Measurements from ENCODE around the gene EIF5.
"Not testable (repeated sequence)": the region's sequence is repeated elsewhere in the genome, so short reads cannot be mapped to it uniquely, and the experiment has no call there.

EIF5 gene

DNA sequence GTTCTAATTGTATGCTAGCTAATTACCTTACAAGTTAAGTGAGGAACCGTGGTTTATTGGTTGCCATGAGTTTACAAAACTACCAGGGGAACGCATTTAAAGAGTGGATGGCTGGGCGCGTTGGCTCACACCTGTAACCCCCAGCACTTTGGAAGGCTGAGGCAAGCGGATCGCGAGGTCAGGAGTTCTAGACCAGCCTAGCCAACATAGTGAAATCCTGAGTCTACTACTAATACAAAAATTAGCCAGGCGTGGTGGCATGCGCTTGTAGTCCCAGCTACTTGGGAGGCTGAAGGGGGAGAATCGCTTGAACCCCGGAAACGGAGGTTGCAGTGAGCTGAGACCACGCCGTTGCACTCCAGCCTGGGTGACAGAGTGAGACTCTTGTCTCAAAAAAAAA is 2.2 kb downstream of the EIF5 start:
- no peak for DNase-seq (ENCODE audit: low read depth)

DNA sequence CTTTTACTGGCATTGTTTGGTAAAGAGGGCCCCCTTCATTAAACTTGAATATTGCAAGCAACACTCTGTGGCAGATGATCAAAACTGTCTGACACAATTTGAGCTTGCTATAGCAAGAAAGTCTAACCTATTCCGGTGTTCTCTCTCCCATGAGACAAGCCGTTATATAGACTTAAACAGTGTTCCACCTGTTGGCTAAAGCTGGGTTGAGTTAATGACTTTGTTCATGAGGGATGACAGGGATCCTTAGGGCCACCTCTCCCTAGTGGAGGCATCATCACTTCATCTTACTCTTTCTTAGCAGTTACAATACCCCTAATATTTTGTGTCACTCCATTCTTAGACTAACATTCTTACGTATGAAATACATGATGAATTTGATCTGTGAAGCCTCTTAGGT is 3.8 kb downstream of the EIF5 start:
- DNase-seq (ENCODE audit: low read depth): no peak

DNA sequence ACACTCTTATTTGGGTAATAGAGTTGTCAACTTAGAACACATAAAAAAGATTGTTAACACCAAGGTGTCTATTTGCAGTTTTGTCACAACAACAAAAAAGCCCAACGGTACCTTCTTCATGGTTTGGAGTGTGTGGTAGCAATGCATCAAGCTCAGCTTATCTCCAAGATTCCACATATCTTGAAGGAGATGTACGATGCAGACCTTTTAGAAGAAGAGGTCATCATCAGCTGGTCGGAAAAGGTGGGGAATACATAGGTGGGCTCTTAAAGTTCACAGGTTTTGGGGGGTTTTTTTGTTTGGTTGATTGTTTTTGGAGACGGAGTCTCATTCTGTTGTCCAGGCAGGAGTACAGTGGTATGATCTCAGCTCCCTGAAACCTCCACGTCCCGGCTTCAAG is 5.5 kb downstream of the EIF5 start:
- no peak for DNase-seq (ENCODE audit: low read depth)

DNA sequence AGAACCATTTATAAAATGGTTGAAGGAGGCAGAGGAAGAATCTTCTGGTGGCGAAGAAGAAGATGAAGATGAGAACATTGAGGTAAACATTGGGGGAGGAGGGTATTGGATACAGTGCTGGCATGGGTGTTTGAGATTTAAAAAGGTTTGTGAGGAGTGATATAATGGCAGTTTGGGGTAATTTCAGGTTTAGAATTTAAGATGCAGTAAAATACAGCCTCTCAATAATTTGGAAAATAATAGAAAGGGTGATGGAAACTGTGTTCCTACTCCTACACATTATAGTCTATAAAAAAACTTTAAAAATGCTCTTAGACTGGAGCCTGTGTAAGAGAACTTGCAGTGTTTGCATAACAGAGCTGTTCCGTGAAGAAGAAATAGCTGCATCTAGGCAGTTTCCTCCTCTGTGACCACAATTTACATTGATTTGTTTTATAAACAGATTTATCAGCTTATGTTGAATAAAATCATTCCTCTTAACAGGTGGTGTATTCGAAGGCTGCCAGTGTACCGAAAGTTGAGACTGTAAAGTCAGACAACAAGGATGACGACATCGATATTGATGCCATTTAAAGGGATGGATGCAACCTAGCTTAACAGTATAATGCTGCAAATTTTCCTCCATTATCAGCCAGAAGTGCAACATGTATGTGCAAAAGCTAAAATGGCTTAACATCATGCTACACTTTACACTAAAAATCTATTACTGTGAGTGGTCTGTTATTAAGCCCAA is 6.6 kb downstream of the EIF5 start:
- no peak for DNase-seq (ENCODE audit: low read depth)

DNA sequence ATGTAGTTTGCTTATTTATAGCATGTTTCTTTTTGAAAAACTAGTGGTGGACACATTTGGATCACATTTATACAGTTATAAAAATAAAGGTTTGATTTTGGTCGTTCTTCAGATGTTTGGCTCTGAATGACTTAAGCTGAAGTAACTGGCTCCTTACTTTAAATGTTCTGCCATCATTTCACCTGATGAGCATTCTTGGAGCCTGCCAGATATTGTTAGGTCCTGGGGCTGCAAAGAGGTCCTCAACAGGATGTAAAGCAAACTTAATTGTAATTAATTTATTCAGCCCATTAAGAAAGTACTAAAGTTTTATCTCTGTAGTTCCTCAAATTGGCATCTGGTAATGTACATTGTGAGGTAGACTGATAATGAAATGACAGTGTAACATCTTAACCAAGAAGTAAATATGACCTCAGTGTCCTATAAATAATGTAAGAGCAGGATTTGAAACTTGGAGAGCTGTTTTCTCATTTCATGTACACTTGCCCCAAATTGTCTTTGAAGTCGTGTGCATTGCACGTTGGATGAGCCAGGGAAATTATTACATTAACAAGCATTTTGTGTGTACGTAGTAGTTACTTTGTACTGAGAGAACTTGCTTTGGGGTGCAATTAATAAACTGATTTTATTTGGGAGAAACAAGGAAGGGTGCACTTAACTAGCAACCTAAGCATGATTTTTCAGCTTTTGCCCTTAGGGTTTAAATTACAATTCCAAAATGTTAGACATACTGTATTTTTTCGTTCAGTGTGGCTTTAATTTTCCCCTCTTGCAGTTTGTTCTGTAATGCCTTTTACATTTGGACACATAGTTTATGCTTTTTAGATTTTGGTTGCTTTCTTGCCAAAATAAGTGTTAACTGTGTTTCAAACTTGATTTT is 7.5 kb downstream of the EIF5 start:
- DNase-seq (ENCODE audit: low read depth): no peak

DNA sequence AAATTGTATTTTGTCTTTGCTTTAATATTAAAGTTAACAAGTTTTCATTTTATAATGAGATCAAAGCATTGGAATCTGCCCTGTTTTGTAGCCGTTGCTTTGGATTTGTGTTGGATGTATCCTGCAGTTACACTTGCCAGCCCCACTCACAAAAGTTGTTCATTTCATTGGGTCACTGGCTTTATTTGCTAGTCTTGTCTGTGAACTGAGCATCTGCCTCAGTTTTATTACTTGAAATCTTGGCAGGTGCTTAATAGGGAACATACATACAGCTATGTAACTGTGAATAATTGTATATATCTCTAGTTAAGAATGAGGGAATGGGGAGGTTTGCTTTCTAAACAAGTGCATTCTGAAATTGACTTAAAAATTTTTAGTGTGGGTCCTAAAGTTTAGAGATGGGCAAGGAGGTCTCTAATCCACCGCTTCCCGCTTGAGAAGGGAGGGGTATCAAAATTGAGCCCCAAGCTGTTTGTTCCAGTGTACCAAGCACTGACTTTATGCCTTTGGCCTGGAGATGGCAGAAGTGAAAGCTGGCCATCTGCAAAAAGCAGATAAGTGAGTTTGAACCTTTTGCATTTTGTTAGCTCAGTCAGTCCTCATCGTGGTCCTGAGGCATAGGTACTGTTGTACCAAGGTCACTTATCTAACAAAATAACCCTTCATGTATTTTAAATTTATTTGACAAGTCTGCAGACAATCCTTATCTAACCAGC is 9.3 kb downstream of the EIF5 start:
- DNase-seq (ENCODE audit: low read depth): no peak

DNA sequence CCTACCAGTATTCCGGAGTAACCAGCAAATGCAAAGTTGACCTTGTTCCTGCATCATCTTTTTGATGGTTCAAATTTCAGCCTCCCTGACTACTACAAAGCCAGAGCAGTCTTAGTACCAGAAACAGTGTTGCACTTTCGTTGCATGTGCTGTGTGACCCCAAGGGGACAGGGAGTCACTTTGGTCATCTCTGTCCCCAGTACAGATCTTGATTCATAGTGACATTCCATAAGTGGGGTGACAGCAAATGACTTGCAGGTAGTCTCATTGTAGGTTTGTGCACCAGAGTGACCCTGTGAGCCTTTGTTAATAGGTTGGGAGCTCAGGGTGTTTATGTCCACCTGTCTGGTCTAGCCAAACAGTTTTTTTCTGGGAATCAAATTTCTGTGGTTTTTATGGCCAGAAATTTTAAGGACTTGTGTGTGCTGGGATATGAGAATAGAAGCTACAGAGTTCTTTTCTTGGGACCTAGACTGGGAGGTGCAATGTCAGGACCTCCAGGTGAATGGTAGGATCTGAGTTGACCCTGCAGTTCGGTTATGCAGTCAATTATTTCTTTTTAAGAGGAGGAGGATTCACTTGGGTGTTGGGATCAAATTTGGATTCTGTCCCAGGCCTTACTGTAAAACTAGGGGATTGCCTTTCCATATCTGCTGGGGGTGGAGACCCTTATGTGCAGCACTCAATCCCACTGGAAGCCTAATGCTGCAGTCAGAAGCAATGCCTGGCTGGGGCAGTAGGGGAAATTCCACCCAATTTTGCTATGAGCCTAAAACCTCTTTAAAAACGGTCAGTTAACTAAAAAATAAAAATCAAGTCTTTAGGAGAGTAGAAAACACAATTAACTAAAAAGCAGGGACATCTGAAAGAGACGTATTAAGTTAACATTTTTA is 10.1 kb downstream of the EIF5 start:
- no peak for DNase-seq (ENCODE audit: low read depth)

DNA sequence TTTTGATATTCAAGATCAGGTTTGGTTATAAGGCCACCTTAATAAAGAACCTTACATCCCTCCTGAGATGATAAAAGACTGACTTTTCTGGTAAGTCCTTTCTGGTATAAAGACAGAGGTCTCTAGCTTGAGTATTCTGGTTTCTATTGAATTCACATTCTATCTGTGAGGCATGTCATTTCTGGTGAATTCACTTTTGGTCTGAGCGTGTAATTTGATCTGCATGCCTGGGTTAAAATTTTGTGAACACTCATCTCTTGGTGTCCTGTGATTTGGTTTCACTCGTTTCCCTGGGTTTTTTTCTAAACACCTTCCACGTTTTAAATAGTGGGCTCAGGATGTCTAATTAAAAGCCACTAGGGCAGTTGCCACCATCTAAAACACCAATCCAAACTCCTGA is 12.2 kb downstream of the EIF5 start:
- DNase-seq (ENCODE audit: low read depth): no peak

DNA sequence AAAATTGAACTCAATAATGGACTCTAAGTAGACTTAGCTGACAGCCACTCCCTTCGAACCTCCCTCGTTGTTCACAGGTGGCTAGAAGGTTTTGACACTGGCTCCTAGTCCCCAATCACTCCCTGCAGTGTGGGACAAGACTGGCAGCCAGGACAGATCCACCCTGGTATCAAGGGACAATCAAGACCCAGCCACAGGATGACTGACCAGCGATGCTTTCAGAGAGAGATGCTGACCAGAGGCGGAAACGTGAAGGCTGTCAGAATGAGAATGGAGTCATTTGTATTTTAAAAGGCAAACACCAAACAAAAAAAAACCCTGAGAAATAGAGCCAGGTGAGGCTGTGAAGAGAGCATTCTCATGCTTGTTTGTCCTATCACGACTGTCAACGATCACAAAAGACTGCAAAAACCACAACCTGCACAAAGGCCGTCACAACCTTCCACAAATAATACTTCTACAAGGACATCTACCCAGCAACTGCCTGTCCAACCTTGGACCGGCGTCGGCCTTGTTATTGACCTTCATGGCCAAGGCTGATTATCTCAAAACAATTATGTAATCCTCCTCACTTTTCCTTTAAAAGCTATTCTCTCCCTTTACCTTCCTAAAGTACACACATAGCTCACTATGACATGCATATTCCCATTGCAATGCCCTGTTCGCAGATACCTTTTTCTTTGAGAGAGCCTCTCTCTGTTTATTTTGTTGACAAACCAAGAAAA is 13.2 kb downstream of the EIF5 start:
- no peak for DNase-seq (ENCODE audit: low read depth)

DNA sequence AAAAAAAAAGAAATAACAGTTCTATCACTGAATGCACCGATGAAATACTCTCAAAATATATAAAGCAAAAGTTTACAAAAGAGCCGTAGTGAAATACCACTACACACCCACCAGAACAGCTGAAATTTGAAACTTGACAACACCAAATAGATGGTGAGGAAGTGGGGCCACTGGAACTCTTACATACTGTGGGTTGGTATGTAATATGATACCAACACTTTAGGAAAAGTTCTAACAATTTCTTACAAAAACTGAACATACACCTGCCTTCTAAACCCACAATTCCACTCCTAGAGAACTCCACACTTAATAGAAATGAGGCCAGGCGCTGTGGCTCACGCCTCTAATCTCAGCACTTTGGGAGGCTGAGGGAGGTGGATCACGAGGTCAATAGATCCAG is 14.1 kb downstream of the EIF5 start:
- DNase-seq (ENCODE audit: low read depth): no peak

DNA sequence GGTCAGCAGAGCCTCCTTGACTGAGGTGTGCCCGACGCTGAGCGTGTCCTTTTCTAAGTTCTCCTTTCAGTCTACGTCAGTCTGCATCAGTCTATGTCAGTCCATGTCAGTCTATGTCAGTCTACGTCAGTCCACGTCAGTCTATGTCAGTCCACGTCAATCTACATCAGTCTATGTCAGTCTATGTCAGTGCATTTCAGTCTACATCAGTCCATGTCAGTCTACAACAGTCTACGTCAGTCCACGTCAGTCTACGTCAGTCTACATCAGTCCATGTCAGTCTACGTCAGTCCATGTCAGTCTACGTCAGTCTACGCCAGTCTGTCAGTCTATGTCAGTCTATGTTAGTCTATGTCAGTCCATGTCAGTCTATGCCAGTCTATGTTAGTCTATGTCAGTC is 15.9 kb downstream of the EIF5 start:
- no peak for DNase-seq (ENCODE audit: low read depth)

DNA sequence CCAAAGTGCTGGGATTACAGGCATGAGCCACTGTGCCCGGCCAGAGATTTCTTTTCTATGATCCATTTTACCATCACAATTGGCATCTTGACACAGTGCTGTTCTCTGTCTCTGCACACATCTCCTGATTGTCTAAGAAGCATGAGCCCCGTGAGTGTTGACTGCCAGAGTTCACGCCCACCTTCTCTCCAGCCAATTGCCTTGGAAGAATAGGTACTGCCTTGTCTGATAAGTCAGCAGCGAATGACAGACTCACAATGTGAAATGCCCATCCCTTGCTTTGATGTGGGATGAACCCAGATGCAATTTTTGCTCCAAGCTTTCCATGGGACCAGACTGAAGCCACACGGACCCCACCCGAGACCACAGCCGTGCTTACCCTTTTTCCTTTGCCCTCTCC is 19.3 kb downstream of the EIF5 start:
- no peak for DNase-seq (ENCODE audit: low read depth)

DNA sequence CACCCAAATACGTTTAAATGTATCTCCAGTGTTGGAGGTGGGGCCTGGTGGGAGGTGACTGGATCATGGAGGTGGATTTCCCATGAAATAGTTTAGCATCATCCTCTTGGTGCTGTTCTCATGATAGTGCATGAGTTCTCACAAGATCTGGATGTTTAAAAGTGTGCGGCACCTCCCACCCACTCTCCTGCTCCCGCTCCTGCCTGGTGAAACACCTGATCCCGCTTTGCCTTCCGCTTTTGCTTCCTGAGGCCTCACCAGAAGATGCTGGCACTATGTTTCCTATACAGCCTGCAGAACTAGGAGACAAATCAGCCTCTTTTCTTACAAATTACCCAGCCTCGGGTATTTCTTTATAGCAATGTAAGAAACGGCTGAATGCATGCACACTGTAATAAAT is 20.1 kb downstream of the EIF5 start:
- no peak for DNase-seq (ENCODE audit: low read depth)

DNA sequence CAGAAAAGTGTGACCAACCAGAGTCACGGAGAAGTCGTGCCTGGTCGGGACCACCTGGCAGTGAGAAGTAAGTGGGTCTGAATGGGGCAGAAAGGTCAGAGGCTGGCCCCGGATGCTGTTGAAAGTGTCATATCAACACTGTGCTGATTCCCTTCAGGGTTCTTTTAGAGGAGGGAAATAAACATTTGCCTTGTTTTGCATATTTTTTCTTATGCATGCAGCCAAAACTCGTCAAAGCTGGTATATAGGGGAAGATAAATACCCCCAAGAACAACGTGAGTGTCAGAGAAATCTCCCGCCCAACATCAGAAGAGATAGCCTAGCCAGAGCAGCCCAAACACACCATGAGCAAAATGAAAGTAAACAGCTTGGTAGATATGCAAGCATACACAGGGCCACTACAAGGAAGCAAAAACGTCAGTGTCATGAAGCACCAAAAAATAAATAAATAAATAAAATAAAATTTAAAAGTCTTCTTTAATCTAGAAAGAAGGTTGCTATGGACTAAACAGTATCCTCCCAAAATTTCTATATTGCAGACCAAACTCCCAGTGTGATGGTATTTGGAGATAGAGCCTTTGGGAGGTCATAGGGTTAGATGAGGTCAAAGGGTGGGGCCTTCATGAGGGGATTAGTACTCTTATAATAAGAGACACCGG is 22.1 kb downstream of the EIF5 start:
- no peak for DNase-seq (ENCODE audit: low read depth)

DNA sequence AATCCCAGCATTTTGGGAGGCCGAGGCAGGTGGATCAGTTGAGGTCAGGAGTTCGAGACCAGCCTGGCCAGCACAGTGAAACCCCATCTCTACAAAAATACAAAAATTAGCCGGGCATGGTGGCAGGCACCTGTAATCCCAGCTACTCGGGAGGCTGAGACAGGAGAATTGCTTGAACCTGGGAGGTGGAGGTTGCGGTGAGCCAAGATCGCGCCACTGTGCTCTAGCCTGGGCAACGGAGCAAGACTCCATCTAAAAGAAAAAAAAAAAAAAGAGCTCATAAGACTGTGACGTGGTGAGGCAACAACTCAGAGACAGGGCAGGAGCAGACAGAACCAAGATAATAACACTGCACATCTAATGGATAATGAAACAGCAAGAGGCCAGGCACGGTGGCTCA is 23.5 kb downstream of the EIF5 start:
- DNase-seq (ENCODE audit: low read depth): not testable (repeated sequence)

DNA sequence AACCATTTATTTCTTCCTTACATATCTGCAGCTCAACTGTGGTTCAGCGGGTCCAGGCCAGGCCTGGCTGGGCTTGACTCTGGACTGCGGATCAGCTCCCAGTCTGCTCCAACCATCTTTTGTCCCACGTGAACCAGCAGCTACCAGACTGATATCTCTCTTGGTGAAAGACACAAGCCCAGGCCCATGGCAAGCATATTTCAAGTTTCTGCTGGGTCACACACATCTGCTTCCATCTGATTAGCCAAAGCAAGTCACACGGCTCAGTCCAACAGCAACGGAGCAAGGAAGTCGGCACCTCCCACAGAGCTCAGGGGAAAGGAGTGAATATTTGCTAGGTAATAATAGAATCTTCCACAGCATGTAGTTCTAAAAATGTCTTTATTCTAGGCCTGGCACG is 26.5 kb downstream of the EIF5 start:
- no peak for DNase-seq (ENCODE audit: low read depth)

DNA sequence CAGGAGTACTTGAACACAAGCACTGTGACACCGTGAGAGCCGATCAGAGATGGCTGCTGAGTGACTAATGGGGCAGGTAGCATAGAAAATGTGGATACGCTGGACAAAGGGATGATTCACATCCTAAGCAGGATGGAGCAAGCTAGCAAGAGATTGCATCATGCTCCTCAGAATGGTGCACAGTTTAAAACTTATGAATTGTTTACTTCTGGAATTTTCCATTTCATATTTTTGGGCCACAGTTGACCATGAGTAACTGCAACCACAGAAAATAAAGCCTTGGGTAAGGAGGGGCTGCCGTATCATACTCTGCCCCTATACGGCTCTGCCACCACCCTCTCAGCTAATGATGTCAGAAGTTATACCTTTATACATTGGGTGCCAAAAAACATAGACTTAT is 27.8 kb downstream of the EIF5 start:
- no peak for DNase-seq (ENCODE audit: low read depth)

DNA sequence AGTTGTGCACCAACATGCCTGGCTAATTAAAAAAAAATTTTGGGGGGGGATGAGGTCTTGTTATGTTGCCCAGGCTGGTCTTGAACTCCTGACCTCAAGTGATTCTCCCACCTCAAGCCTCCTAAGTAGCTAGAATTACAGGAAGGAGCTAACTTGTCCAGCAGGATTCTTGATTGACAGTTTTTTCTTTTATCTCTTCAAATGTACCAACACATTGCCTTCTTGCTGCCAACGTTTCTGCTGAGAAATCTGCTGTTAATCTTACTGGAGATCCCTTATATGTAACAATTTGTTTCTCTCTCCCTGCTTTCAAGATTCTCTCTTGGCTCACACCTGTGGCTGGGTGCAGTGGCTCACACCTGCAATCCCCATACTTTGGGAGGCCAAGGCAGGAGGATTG is 28.7 kb downstream of the EIF5 start:
- DNase-seq (ENCODE audit: low read depth): no peak

DNA sequence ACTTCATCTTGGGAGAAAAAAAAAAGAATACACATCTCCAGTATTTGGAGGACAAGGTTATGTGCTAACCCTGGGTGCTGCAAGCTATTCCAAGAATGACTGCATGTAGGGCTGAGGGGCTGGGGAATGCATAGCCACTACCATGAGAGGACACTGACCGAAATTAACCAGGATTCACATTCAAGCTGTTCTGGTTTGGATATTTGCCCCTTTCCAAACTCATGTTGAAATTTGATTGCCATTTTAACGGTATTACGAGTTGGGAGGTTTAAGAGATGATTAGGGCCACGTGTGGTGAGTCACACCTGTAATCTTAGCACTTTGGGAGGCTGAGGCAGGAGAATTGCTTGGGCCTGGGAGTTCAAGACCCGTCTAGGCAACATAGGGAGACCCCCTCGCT is 32.7 kb downstream of the EIF5 start:
- no peak for DNase-seq (ENCODE audit: low read depth)

DNA sequence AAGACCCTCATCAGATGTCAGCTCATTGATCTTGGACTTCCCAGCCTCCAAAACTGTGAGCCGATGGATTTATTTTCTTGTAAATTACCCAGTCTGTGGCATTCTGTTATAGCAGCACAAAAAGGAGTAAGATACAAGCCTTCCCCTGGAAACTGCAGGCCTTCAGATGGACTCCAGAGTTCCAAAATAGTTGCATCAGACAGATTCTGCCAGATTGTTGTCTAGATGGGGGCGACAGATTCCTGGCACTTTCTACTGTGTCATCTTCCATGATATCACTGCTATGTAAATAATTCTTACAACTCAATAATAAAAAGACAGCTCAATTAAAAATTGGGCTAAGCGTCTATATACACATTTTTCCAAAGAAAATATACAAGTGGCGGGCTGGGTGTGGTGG is 34.0 kb downstream of the EIF5 start:
- no peak for DNase-seq (ENCODE audit: low read depth)

DNA sequence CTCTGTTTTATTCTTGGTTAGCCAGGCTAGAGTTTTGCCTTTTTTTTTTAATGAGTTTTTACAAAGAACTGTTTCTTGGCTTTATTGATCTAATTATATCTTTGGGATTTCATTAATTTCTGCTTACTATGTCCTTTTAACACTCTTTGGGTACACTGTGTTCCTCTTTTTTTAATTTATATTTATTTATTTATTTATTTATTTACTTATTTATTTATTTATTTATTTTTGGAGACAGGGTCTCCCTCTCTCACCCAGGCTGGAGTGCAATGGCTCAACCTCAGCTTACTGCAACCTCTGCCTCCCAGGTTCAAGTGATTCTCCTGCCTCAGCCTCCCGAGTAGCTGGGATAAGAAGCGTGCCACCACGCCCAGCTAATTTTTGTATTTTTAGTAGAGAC is 36.0 kb downstream of the EIF5 start:
- no peak for DNase-seq (ENCODE audit: low read depth)

All from activated gamma-delta T cell treated with anti-CD3 and anti-CD28 coated beads, Interleukin-2, amount 50 U/mL, for 16 hours (primary cell).